ENCODE measurements around the gene TOR3A.

Gene TOR3A

GRCh38 chr1:179090923-179091322, 9.1 kb downstream of the TOR3A start:
- no peak for TF ChIP-seq CTCF (conservative IDR thresholded peaks at IDR 0.05)
- H3K27ac ChIP-seq, result no peak overlapping the region

DNA sequence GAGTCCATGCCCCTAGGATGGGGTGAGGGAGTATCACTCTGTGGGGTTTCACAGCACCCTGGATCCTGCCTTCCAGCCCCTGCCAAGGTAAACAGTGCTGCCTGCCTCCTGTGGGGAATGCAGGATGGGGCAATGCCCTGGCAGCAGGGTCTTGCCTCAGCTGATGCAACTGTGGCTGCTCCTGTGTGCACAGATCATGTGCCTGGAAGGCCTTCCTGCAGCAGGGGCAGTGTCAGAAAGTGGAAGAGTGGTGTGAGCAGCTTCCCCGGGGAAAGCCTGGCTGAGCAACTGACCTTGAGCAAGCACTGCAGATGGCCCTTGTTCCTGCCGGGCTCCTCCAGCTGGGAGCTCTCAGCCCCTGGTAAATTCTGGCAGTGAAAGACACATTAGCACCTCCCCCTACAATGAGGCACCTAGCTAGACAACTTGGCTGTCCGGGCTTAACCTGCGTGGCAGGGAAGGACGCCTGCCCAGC, 9.9 kb downstream of the TOR3A start:
- H3K27ac ChIP-seq, result no peak overlapping the region
- no peak for TF ChIP-seq CTCF (conservative IDR thresholded peaks at IDR 0.05)

DNA sequence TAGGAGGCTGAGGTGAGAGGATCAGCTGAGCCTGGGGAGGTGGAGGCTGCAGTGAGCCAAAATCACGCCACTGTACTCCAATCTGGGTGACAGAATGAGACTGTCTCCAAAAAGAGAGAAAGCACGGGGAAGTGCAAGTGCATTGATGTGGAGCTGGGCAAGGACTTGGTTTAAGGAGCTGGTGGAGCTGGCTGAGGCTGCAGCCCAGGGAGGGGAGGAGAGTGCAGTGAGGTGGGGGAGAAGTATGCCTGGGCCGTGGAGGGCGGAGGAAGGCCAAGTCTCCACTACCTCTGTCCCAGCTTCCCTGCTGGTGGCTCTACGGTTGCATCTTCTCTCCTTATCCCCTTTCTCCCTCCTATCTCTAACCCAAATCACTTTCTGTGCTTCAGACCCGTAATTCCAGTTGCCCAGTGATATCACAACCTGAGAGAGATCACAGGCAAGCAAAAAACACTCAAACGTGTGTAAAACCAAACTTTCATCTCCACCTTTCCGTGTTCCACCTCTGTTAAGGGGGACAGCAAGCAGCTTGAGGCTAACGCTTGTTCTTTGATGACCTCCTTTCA, 11.1 kb downstream of the TOR3A start:
- no peak for TF ChIP-seq CTCF (conservative IDR thresholded peaks at IDR 0.05)
- H3K27ac ChIP-seq, result no peak overlapping the region

- peak overlapping the region; percentile 48 for H3K27ac ChIP-seq
- no peak for TF ChIP-seq CTCF (conservative IDR thresholded peaks at IDR 0.05)
These were observed 12.9 kb downstream of the TOR3A start for GRCh38 chr1:179094818-179095217.

DNA sequence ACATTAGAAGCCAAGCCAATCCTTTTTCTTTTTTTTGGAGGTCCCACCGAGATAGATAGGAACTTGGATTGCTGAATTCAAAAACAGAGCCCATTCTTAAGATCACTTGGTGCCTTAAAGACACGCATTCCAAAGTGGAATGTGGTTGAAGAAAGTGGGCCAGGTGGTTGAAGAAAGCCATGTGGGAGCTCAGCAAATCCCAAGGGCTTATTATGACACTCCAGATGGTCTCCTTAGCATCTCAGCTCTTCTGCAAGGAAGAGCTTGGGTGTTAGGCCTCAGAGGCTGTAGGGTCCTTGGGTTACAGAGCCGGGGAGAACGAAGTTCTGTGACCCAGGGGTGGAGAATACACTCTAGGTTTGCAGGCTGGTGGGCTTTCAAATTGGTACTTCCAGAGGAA, 13.5 kb downstream of the TOR3A start:
- no peak for TF ChIP-seq CTCF (conservative IDR thresholded peaks at IDR 0.05)
- H3K27ac ChIP-seq, result peak overlapping the region; percentile 48

GRCh38 chr1:179095924-179096323, 14.1 kb downstream of the TOR3A start:
- no peak for TF ChIP-seq CTCF (conservative IDR thresholded peaks at IDR 0.05)
- peak overlapping the region; percentile 48; the same call in 1 of the 2 replicates for H3K27ac ChIP-seq

- H3K27ac ChIP-seq, result no peak overlapping the region
These were observed 18.0 kb downstream of the TOR3A start for GRCh38 chr1:179099891-179100290.

More at GRCh38 chr1:179099891-179100290, 18.0 kb downstream of the TOR3A start:
- no peak for TF ChIP-seq CTCF (conservative IDR thresholded peaks at IDR 0.05)
